IPS-NIHi7 (cell line): ENCODE results near the gene CCR6.
"Not testable (repeated sequence)": the region's sequence is repeated elsewhere in the genome, so short reads cannot be mapped to it uniquely, and the experiment has no call there.

Experiments used
- DNase-seq: peaks from one replicate; pipeline ENCODE4 v3.0.0; 2012; ENCODE audit warnings: mixed read lengths; ENCODE audit errors: extremely low spot score

The CCR6 gene

DNA sequence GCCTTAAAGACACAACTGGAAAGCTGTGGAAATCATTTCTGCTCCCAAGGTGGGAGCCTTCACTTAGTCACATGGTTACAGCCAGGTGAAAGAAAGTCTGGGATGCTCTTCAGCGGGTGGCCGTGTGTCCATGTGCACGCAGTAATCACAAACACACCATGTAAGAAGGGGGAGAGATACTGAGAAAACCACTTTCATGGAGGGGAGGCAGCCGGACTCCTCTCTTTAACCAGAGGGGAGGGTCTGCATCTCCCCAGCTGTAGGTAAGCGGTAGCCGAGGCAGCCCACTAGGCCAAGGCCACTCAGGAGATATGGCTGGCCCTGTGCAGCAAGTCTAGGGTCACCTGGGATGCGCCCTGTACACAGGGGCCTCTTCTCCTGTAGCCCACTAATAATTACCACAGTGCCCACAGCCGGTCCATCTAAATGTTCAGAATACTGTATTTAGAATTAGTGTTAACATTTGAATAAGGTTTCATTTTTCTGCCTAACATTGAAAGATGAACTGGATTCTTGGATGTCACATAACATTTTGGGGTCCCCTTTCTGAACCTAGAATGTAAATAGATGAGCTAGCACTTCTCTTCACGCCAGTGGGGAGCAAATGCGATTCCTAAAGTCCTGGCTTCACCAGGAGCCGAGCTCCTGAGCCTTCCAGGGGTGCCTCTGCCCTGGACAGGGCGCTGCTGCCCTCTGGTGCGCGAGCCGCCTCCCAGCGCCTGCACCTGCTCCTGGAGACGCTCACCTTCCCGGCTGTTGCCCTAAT is 19.0 kb downstream of the CCR6 start:
- DNase-seq = peak; percentile 84

DNA sequence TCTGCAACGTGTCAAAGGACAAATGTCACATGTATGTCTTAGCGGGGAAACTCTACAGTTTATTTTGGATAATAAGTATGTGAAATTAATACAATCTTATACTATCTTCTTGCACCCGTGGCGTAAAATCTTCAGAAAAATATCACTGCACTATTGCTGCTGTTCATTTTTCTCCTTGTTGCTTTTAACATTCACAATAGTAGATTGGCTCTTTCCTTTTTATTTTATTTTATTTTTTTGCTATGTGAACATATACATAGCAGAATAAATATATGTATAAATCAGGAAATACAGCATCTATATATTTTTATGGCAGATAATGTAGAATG is 19.5 kb downstream of the CCR6 start:
- no peak for DNase-seq

DNA sequence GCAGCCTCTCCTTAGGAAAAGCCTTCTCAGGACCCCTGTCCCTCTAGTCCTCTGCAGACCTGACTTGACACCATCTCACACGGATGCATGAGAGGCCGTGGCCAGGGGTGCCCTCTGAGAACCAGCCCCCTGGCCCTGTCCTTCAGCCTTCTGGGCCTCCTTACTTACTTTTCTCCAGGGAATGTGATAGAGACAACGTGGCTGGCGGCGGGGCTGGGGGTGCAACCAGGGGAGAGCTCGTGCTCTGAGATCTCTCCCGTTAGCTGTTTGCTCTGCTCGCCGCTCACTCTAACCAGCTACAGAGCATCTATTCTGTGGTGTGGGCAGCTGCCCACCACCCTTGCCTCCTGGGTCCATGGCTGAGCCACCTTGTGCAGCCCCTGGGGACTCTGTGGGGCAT is 20.1 kb downstream of the CCR6 start:
- DNase-seq = no peak

DNA sequence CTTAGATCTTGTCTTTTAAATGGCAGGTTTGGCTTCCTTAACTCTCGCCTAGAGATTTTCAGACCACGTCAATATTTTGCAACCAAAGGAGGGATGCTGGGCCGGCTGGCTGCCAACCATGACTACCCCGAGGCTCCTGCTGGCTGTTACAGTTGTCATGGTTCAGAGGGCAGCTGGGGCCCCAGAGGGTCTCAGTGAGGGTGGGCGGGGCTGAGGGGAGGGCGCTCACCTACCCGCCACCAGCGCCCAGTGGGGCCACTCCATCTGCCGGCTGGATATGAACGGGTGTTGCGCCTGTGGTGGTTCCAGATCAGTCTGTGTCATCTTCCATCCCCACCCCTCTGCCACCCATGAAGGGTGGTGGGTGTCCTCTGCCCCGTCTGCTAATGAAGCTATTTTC is 22.6 kb downstream of the CCR6 start:
- no peak for DNase-seq

DNA sequence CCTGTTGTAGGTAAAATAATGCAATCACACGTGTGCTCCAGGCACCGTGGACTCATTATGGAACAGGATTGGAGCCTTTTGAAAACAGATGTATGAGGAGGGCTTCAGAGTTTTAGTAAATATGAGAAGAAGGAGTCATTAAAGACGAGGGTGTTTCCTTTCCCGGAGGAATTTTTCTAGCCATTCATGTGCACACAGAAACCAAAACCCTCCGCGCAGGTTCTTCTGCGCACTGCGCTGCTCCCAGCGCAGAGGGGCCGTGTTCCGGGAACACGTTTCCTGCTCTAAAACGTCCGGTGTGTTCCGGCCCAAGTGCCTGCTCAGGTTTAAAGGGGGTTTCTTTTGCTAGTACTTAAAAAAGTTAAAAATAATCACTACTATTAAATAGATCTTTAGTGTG is 23.2 kb downstream of the CCR6 start:
- no peak for DNase-seq

DNA sequence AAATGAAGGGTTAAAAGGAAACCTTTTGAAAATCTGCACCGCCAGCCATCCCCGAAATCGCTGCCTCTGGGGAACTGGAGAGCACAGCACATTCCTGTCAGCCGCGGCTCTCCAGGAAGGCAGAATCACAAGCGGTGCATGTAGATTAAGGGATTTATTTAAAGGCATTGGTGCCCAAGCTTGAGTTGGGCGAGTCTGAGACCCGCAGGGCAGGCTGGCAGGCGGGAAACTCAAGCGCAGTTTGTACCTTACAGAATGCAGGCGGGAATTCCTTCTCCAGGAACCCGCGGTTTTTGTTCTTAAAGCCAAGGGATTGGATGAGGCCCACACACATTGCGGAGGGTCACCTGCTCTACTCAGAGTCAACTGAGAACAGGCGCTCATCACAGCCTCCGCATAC is 24.1 kb downstream of the CCR6 start:
- DNase-seq = peak; percentile 75

DNA sequence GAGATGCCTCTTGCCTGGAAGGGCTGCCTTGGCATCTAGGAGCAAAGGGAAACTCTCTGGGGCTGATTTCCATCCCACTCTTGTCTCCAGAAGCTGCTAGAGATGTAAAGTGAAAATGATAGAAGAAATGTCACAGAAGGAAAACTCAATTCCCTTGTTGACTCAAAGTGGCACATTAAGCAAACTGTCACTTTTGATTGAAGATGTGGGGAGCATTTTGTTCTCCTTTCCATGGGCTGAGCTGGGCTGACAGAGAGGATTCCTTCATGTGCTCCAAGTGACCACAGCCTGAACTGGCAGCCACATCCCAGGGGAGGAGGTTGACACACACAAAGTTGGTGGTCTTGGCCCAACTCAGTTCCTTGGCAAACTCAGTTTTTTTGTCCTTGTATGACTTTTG is 25.1 kb downstream of the CCR6 start:
- DNase-seq = no peak

DNA sequence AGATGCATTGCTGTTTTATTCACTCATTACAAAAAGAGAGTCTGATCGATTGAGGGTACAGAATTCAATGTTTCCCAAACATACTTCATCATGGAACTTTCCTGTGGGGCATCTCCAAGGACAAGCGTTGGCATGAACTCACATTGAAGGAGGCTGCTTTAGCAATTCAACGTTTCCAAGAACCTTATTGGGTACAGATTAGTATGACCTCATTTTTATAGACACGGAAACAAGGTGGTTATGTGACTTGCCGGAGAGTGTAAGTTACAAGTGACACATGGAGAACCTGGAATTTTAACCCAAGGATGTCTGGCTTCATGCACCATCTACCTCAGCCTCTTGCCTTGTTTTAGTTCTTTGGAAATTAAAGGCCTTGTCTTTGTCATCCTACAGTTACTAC is 26.1 kb downstream of the CCR6 start:
- DNase-seq = no peak

DNA sequence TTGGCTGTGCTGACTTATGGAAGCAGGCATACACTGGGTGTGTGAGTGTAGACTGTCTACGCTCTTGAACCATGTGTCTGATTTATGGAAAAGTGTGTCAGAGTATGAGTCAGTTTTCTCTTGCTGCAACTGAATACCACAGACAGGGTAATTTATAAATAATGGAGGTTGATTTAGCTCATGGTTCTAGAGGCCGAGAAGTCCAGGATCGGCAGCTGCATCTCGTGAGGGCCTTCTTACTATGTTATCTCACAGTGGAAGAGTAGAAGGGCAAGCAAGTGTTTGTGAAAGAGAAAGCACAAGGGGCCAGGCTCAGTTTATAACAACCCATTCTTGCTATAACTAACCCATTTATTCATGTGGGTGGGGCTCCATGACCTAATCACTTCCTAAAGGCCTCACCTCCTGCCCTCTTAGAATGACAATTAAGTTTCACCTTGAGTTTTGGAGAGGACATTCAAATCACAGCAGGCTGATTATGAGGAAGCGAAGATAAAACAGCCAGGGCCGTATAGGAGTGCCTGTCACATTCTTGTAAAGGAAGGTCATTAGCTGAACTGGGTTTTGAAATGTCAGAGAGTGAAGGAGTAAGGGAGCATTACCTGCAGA is 28.1 kb downstream of the CCR6 start:
- peak; percentile 36 for DNase-seq

DNA sequence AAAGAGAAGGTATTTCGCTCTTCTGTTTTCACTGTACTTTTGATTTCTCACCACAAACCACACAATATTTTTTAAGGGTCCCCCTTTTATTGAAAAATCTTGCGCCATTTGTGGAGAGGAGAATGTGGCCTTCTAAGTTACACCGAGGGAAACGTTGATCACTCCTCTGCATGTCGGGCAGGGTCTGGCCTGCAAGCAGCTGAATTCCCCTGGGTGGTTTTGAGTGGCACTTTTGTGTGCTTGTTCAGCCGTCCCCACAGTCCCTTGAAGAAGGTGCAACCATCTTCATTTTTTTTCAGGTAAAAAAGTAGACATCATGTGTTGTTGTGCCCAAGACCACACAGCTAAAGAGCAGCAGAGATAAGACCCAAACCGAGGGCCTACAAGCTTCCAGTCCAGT is 28.8 kb downstream of the CCR6 start:
- no peak for DNase-seq

DNA sequence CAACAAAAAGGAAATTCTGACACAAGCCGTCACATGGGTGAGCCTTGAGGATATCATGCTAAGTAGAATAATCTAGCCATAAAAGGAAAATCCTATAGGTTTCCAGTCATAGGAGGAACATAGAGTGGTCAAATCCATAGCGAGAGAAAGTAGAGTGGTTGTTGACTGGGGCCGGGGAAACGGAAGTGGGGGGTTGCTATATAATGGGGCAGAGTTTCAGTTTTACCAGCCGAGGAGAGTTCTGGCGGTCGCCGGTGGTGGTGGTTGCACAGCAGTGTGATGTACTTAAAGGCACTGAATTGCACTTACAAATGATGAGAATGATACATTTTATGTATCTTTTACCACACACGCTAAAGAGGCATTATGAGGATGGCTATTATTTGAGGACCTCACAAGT is 30.0 kb downstream of the CCR6 start:
- no peak for DNase-seq

DNA sequence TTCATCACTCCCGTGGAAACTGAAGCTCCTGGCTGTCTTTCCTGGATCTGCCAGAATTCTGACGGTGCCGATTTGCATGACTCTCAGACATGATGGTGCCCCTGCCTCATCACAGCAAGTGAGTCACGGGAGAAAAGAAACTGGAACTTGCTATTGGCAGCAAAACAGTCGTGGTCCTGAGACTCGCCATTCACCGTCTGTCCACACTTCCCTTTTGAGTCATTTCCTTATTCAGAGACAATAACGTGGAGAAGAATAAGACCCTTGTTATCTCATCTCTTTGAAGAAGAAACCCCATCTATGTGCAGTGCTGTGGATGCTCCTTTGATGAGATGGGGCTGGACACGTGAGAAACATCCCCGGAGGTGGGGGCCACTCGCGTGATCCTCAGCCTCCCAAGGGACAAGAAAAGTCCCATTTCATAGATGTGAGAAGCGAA is 30.6 kb downstream of the CCR6 start:
- no peak for DNase-seq

DNA sequence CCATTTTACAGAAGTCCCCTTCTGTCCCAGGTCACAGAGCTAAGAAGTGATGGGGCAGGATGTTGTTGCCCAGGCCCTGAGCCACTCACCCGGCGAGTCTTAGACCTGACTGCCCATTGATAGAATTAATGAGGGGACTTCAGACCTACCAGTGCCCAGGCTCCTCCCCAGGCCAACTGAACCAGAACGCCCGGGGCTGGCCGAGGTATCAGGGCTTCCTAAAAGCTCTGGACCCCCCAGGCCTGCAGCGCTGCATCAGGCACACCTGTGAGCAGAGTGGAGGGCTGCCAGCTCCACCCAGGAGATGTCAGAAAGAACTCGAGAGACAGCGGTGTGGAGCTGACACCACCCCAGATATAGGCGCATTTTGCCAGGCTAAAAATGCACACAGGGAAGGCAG is 31.4 kb downstream of the CCR6 start:
- DNase-seq = no peak

DNA sequence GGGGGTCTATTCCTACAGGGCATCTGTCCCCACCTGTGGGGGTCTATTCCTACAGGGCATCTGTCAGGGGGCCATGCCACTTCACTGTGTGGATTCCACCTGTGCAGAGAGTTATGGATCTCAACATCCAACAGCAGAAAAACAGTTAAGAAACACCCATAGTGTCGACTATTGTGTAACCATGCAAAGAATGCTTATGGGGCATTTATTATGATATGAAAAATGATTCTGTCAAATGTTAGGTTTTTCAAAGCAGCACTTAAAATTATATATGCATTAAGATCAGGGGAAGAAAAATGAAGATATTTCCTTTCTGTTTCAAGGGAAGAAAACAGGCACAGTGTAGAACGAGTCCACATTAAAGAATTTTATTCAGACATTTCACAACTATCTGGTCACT is 32.0 kb downstream of the CCR6 start:
- no peak for DNase-seq

DNA sequence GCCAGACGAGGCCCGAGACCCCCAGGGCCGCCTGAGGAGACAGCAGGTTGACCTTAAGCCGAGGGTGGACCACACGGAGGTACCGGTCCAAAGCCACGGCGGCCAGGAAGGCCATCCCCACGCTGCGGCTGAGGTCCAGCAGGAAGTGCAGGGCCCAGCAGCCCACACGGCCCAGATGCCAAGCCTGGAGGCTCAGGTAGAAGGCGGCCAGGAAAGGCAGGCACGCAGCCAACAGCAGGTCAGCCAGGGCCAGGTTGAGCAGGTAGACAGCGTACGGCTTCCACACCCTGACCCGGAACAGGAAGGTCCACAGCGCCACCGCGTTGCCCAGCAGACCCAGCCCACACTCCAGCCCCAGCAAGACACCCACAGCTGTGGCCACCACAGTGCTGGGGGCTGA is 34.5 kb downstream of the CCR6 start:
- DNase-seq = no peak

DNA sequence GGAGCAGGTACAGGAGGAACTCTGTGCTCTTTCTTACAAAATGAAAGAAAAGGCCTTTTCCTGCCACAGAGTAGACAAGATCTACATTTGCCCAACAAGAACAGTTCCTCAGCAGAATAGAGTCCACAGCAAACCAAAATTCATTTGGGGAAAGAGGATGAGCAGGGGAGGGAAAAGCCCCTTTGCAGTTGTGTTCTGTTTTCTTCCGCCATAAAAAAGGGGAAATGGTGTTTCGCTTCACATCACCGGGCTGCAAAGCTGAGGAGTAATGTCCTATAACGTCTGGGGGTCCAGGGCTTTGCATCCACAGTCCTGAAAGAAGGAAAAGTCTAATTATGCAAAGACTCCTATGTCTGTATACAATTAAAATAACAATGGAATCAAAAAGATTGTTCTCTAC is 35.0 kb downstream of the CCR6 start, which contains the start of gene GPR31:
GPR31 (minus strand) TSS at position 118 of the 400 bp plus-strand sequence. CDS start 149 bp downstream, outside the sequence.
- DNase-seq = no peak

DNA sequence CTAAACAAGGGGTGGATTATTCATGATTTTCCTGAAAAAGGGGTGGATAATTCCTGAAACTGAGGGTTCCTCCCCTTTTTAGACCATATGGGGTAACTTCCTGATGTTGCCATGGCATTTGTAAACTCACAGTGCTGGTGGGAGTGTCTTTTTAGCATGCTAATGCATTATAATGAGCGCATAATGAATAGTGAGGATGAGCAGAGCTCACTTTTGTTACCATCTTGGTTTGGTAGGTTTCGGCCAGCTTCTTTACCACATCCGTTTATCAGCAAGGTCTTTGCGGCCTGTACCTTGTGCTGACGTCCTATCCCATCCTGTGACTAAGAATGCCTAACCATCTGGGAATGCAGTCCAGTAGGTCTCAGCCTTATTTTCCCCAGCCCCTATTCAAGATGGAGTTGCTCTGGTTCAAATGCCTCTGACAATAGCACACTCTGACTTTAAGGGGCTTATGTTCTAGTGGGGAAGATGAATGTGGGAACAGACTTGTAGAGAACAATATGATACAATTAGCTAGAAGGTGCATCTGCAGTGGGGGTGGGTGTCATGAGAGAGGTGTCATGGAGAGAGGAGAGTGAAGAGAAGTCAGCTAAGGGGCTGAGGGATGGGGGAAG is 39.1 kb downstream of the CCR6 start:
- DNase-seq = no peak

DNA sequence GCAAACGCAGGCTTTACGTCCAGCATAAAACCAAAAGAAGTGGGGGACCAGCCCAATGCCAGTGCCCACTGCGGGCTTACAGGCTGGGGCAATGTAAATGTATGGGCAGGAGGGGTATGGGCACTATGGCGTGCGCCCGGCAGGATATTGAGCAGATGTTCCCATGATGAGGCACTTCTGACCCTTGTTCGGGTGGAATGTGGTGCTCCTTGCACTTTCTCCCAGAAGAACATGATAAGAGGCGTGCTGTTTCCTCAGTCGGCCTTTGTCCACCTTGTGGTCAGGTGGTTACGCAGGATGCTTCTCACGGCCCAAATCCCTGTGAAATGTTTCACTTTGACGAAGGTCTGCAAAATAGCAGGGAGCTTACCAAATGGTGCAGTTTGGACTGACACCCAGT is 39.7 kb downstream of the CCR6 start:
- no peak for DNase-seq

DNA sequence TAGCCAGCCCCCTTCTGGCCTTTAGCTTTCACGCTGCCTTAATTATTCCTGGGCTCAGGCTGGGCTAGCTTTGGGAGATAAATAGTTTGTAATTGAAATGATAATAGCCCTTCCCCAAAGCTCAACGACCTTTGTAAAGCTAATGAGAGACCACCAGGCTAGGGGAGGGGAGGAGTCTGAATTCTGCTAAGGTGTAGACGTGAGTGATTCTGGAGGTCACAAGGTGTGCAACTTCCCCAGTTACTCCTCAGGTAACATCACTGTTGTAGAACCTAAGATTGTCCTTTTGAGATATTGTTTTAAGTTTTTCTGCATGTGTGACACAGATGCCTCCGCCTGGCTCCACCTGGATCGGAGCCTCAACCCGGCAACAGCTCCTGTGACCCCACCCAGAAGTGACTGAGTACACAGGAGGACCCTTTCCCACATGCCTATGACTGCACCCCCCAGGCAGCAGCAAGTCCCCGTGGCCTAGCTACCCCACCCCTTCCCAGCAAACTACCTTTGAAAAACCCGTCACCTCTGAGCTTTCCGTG is 40.6 kb downstream of the CCR6 start:
- peak; percentile 72 for DNase-seq

DNA sequence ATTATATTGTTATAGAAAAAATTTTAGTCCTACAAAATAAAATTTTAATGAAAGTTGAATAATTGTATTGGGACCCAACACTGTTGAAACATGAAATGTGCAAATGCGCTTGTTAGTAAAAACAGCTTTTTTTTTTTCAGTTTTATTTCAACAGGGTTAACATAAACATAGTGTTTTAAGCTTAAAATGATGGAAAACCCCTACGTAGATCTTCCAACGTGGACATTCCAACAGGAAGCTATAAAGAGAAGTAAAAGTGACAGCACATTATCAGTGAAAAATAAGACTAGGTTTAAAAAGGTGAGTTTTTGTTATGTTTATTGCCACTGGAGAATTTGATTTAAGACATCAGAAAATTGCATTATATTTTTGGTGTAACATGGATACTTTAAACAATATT is 41.4 kb downstream of the CCR6 start:
- no peak for DNase-seq

DNA sequence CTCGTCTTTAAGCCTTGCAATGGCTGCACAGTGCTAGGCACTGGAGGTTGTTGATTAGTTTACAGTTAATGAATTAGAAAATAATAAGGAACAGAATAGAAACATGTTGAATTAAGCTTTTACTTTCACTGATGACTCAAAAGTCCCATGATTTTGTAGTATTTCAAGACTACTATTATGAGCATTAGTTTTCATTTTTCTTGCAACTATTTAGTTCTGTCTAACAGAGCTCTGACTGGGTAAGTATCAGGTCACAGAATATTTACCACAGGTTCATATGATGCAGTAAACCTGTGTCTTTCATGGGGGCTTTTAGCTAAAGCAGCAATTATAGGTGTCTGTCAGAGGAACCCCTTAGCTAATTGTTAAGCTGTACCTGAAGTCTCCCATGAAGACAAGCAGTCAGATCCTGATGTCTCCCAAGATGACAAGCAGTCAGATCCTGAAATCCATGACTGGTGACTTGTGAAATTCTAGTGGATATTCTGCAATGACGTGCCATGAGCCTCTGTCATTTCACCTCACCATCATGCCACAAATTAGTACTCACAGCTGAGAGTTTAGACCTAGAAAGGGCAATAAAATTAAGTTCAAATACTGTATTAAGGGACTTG is 43.1 kb downstream of the CCR6 start:
- DNase-seq = no peak

DNA sequence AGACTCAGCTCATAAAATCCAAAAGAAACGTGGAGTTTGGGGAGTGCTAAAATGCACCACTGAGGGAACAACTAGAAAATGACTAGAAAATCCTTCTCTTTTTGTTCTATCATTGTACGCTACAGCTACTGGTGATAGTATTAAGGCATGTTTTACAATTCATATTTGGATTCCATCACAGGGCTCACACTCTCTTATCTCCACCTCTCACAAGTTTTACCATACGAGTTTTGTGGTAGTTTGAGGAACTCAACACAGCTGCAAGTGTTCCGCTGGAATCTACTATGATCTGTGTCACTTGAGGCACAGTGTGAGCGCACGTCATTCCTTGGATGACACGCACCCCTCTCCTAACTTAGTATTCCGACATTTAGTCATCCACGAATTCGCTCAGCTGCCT is 44.8 kb downstream of the CCR6 start:
- DNase-seq = not testable (repeated sequence)

DNA sequence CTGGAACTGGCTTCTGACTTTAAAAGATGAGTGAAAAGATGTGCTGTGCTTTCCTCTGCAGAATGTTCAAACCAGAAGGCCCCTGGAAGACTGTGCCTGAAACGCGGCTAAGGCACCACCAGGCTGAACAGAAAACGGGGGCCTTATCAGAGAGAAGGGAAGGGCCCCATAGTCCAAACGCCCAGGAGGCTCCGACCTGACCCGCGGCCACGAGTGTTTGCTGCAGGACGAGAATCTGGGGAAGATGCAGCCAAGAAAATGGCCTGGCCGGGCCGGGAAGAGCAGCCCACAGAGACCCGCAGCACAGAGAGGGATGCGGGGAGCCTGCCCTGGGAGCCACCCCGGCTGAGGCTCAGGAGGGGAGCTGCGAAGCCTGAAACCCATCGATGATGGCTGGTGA is 45.4 kb downstream of the CCR6 start:
- not testable (repeated sequence) for DNase-seq
